Measurements from ENCODE around the gene GIMAP1. TPM values are rescaled to one million over a fixed set of nuclear protein-coding genes. Genes with fewer than 3 reads are reported as not detected.
"Not testable (repeated sequence)": the region's sequence is repeated elsewhere in the genome, so short reads cannot be mapped to it uniquely, and the experiment has no call there.

GIMAP1 gene
- total RNA-seq (ENCODE audit: insufficient read depth, low replicate concordance) = 4.1 TPM

DNA sequence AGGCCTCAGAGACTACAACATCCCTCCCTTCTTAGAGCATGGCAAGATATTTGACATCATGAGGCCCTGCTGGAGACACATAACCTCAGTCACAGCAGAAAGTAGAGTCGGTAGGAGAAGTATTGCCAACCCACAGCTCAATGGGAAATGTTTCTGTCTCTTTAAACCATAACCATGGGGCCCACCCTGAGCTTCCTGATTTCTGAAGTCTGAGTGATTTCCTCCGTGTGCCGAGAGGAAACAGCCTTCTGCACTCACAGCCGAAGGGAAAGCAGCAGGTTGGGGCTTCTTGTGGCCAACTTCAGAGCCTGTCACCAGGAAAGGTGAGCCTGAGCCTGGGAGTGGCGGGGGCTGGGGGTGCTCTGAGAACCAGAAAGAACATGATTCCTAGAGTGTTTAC is at the start of gene GIMAP1:
GIMAP1 (plus strand) TSS at position 246 of the 400 bp plus-strand sequence. CDS start 2,435 bp downstream, outside the sequence.
- DNase-seq (ENCODE audit: low spot score) = peak; percentile 46

DNA sequence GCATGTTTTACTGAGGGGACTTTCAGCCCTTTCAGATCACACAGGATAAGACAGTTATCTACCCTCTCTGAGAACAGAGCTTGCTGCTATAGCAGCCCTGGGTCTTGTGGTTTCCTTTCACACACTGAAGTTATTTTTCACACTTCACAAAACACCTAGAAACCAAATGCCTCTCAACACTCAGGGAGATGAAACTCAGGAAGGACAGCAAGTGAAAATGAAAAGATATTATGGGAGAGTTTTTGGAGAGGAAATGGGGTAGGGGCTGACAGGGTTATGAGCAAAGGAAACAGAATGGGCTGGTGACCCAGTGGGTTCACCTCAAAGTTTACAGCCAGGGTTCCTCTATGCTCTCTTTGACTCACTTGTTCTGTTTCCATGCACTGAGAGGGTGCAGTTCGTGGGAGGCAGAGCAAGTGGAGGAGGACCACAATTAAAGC is 47.9 kb upstream of the GIMAP1 start:
- no peak for DNase-seq (ENCODE audit: low spot score)

DNA sequence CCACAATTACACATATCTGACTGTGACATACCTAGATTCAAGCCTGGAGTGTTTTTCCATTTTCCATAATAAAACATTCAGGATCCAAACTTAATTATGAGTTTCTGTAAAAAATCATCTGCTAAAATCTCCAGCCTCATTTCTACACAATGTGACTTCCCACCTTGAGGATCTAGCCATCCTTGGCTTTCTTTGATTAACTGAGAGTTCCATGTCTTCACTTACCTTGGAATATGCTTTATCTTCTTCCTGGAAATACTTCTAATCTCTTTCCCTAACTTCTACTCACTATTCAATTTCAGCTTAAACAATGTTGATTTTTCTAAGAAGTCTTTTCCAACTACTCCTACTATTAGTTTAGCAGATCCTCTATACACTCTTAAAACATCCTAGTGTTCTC is 47.4 kb upstream of the GIMAP1 start:
- DNase-seq (ENCODE audit: low spot score) = no peak

DNA sequence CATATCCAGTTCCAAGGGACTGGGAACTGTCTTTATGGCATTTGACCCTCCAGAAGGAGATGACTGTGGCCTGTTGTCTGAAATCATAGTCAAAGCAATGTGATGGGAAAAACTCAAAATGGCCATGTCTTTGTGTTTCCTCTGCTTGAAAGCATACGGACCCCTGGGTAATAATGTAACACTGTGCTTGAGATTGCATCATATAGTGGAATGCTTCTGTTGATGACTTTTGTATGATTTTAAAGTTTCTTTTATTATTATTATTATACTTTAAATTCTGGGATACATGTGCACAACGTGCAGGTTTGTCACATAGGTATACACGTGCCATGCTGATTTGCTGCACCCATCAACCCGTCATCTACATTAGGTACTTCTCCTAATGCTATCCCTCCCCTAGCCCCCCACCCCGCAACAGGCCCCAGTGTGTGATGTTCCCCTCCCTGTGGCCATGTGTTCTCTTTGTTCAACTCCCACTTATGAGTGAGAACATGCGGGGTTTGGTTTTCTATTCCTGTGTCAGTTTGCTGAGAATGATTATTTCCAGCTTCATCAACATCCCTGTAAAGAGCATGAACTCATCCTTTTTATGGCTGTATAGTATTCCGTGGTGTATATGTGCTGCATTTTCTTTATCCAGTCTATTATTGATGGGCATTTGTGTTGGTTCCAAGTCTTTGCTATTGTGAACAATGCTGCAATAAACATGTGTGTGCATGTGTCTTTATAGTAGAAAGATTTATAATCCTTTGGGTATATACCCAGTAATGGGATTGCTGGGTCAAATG is 44.4 kb upstream of the GIMAP1 start:
- DNase-seq (ENCODE audit: low spot score) = not testable (repeated sequence)

DNA sequence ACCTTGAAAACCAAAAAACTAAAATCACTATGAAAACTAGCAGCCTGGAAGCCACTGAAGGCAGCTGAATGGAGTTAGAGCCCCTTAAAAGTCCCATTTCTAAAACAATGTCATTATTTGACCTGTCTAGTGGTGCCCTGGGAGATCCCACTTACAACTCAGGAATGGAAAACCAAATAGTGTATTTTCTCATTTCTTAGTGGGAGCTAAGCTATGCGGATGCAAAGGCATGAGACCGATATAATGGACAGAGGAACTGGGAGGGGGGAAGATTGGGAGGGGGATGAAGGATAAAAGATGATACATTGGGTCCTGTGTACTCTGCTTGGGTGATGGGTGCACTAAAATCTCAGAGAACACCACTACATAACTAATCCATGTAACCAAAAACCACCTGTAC is 40.7 kb upstream of the GIMAP1 start:
- no peak for DNase-seq (ENCODE audit: low spot score)

DNA sequence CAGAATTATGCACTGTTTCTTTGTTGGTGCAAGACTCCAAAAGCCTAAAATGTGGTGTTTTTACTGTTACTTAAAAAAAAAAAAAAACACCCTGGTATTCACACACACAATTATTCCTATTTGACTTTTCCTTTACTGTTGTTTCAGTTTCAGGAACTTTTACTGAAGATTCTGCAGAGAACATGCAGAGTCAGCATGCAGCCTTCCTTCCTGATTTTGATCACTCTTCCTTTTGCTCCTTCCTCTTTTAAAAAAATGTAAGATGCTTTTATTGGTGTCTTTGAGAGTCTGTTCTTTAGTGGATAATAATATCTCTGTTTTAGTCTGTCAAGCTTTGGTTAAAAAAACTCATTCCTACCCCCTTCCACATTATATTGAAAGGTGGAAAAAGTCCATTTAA is 40.1 kb upstream of the GIMAP1 start:
- DNase-seq (ENCODE audit: low spot score) = peak; percentile 9

DNA sequence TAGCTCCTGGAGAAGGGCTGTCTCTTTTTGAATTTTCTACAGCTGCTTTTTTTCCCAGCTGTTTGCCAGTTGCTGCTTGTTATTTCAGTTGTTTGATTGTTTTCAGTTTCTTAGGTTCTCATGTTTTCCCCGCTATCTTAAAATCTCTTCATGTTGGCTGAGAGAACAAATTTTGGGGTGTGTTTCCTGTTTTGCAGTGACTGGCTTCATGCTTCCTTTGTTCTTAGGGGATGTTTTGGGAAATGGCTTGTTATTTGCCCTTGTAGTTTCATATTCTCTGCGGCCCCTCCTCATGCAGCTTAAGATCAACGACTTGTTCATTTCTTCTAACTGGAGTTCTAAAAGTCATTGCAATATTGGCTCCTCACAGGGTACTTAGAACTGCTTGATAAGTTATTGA is 39.6 kb upstream of the GIMAP1 start:
- not testable (repeated sequence) for DNase-seq (ENCODE audit: low spot score)

DNA sequence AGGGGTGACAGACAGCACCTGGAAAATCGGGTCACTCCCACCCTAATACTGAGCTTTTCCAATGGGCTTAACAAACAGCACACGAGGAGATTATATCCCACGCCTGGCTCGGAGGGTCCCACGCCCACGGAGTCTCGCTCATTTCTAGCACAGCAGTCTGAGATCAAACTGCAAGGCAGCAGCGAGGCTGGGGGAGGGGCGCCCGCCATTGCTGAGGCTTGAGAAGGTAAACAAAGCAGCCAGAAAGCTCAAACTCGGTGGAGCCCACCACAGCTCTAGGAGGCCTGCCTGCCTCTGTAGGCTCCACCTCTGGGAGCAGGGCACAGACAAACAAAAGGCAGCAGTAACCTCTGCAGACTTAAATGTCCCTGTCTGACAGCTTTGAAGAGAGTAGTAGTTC is 37.8 kb upstream of the GIMAP1 start:
- DNase-seq (ENCODE audit: low spot score) = not testable (repeated sequence)

DNA sequence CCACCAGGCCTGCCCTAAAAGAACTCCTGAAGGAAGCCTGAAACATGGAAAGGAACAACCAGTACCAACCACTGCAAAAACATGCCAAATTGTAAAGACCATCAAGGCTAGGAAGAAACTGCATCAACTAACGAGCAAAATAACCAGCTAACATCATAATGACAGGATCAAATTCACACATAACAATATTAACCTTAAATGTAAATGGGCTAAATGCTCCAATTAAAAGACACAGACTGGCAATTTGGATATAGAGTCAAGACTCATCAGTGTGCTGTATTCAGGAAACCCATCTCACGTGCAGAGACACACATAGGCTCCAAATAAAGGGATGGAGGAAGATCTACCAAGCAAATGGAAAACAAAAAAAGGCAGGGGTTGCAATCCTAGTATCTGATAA is 36.0 kb upstream of the GIMAP1 start:
- not testable (repeated sequence) for DNase-seq (ENCODE audit: low spot score)

DNA sequence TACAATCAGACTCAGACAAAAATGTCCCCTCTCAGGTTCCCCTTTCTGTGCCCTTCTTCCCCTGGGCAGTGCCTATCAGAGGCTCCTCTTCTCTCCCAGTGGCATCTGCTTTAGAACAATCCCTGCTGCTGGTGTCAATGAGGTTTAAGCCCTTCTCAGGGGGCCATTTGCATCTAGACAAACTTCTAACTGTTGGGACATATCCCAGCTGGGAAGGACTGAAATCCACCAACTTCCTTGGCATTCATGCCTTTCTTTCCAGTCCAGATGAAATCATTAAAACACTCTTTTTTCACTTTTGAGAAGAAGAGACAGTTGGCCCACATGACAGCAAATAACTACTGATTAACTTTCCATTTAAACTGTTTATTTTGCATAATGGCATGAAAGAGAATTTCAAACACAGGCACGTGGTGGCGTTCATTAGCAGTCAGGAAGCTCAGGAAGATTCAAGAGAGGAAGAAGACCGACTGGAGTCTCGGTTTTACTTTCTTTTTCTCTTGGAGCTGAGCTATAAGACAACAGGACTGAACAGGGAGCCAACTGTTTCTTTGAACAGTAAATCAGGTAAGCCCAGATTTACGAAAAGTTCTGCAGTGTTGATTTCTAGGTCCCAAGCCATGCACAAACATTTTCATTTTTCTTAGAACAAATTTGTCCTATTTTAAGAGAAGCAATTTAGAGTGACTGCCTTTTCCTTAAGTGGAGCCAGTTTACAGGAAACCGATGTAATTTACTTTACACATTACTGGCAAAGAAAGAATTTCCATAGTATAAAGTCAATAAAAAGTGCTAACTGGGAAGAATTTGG is 31.0 kb upstream of the GIMAP1 start, which contains the start of gene GIMAP2:
GIMAP2 (plus strand) TSS at position 488 of the 811 bp plus-strand sequence. CDS start 1,354 bp downstream, outside the sequence.
- peak; percentile 35 for DNase-seq (ENCODE audit: low spot score)

DNA sequence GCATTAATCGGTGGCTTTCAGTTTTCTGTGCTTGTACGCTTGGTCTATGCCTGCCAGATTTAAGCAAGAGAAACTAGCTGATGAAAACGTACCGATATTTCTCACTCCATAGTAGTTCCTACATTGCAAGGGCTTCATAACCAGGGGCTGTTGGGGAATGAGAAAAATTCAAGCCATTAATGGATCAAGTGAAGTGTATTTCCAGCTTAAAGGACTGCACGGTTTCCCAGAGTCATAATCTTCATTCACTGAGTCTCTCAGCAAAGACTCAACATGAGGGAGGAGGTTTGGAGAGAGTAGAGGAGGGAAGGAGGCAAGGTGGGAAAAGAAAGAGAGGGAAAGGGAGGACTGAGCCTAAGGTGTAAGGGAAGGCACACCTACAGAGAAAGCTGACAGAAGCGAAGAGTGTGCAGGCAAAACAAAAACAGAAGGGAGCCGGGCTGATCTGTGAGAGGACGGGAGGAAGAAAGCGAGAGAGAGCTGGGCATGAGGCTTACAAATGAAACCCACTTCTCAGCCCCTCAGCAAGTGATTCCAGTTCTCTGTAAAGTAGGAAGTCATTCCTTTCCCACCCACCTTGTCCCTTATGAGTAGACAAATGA is 30.3 kb upstream of the GIMAP1 start:
- DNase-seq (ENCODE audit: low spot score) = no peak

DNA sequence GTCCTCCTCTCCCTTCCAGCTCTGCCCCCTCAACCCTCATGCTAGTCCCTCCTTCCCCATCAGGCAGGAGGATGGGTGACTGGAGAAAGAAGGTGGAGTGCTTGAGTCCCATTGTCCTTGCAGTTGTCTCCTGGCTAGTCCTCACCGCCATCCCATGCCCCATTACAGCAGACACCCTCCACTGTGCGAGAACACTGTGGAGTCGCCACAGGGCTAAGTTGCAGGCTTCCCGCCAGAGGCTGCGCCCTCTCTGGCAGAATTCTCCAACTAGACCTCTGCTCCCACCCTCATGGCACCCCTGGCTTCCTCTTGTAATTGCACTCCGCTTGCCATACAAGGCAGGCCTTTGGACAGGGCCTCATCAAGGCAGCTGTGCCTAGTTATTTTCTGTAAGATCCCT is 27.8 kb upstream of the GIMAP1 start:
- no peak for DNase-seq (ENCODE audit: low spot score)

DNA sequence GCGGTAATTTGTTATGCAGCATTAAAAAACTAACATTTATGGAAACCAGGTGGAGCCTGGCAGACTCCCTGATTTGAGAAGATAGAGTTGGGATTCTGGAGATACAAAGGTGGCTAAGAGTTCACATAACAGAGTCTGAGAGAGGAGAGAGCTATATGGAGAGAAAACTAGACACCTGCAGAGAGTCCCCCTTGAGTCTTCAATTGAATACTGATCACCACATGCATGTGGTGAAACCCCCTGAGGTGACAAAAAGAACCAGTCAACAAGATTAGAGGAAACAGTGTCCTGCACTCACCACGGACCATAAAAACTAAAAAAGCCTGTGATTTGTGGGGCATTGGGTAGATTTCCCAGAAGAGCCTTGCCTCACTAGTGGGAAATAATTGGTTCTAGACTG is 20.8 kb upstream of the GIMAP1 start:
- DNase-seq (ENCODE audit: low spot score) = no peak

DNA sequence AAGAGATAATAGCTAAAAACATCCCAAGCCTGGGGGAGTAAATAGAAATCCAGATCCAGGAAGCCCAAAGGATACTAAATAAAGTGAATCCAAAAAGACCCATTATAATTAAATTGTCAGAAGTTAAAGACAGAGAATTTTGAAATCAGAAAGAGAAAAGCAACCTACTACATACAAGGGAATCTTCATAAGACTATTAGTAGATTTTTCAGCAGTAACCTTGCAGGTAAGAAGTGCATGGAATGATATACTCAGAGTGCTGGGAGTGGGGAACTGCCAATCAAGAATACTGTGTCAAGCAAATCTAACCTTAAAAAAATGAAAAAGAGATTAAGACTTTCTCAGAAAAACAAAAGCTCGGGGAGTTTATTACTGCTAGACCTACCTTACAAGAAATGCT is 13.2 kb upstream of the GIMAP1 start:
- no peak for DNase-seq (ENCODE audit: low spot score)

DNA sequence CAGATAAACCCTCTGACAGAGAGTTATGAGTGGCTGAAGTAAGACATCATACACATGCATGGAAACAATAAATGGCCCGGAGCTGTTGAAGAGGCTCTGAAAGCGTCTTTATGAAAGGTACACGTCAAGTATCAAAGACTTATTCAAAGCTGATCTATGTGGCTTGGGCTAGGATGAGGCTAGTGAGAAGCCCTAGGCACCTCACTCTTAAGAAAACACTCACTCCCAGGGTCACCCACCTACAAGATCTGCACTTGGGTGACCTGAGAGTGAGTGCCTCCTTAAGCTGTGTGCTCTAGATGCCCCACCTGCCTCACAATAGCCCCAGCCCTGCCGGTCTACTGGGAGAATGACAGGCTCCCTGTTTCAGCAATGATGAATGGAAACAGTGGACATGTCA is 1.1 kb upstream of the GIMAP1 start:
- DNase-seq (ENCODE audit: low spot score) = no peak

DNA sequence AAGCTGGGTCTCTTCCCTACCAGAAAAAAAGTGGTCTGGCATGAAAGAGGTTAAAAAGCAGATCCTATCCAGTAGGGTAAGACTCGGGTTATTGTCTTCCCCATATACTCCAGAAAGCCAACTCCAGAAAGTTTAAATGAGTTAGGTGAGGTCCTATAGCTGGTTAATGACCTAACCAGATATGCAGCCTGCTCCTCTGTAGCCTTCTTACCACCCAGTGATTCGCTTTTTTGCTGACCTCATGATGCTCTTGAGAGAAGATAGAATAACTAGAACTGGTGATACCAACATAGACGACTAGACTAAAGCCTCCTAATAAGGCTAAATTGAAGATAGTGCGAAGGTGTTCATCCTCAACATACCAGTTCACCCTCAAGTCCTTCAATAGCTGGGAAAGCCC is 675 bp upstream of the GIMAP1 start:
- no peak for DNase-seq (ENCODE audit: low spot score)

DNA sequence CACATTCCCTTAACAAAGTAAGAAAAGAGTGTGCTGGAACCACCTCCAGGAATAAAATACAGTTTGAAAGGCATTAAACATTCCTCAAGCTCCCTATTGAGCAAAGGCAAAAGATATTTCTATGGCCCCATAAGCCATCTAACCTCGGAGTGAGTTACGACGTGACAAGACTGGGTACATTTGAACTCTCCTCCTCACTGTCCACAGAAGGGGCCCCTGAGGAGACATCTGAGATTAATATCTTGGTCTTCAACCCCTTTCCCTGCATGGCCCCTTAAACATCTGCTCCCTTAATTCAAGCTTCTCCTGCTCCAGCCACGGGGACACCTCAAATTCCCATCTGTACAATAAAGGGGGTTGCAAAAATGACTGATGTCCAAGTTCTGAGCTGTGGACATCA is 526 bp downstream of the GIMAP1 start:
- no peak for DNase-seq (ENCODE audit: low spot score)

DNA sequence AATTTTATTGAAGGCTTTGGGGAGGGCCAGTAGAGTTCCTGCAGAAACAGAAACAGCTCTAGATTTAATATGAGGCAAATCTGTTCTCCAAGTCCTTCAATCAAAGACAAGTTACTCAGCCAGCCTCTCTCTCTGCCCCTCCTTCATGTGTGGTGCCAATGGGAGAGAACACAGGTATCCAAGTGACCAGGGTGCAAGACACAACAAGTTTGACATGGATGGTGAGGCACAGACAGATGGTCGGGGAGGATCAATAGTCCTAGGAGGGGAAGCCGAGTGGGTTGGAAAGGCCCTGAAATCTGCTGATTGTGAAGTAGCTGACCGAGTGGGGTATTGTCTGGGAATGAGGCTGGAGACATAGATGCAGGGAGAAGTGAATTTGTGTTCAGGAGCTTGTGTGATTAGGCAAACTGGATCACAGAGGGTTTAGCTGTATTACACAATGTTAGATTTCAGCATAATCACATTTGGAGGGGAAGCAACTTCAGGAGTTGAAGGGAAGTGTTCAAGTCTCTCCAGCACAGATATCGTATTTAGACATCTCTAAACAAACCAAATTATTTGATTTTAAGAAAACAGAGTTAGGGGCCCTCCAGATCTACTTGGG is 1.5 kb downstream of the GIMAP1 start:
- DNase-seq (ENCODE audit: low spot score) = no peak

DNA sequence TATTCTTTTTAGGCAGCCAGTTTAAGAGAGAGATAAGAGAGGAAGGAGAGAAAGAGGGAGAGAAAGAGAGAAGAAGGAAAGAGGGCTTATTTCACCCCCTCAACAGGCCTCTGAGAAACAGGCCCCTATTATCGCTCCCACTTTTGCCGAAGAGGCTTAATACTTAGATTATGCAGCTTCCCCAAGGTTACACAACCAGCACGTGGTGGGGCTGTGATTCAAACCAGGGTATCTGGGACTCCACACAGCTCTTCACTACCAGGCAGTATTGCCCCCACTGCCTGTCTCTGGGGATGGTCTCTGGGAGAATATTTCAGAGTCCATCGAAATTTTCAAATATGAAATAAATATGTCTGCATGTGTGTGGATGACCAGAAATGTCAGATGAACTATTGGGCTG is 3.0 kb downstream of the GIMAP1 start:
- DNase-seq (ENCODE audit: low spot score) = no peak

DNA sequence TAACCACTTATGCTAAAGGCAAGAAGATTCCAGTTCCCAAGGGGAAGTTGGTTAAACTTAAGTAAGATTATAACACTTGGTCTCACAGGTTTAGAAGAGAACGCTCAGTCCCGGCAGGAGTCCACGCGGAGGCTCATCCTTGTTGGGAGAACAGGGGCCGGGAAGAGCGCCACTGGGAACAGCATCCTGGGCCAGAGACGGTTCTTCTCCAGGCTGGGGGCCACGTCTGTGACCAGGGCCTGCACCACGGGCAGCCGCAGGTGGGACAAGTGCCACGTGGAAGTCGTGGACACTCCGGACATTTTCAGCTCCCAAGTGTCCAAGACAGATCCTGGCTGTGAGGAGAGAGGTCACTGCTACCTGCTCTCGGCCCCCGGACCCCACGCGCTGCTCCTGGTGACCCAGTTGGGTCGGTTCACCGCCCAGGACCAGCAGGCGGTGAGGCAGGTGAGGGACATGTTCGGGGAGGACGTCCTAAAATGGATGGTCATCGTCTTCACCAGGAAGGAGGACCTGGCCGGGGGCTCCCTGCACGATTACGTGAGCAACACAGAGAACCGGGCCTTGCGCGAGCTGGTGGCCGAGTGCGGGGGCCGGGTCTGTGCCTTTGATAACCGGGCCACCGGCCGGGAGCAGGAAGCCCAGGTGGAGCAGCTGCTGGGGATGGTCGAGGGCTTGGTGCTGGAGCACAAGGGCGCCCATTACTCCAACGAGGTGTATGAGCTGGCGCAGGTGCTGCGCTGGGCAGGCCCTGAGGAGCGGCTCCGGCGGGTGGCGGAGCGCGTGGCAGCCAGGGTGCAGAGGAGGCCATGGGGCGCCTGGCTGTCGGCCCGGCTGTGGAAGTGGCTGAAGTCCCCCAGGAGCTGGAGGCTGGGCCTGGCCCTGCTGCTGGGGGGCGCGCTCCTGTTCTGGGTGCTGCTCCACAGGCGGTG is 3.8 kb downstream of the GIMAP1 start:
- DNase-seq (ENCODE audit: low spot score) = no peak

DNA sequence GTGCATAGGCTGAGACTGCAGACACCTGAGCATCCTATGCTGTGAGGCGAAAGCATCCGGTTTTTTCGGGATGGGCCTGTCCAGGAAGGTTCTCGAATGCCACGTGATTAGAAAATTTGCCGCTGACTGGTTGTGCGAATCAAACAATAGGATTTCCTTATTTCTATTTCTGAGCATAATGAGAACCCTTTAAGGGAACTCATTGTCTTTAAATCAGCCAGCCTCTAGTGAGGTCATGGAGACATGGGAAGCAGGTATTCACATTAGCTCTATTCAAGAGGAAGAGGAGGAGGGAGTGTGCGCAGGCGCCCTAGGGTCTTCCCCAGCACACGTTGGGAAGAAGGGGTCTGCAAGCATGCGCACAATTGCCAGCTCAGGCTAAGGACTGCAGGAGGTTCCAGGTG is 5.6 kb downstream of the GIMAP1 start:
- DNase-seq (ENCODE audit: low spot score) = no peak

Measured in umbilical cord (tissue), 2 donors.